SHP77 treated with DMSO at 0.1 percent for 48 hours (cell line): Measurements from ENCODE around the gene FGR.
A peak's percentile ranks its signal among the peaks of the same experiment; 100 is the strongest.
"Not testable (repeated sequence)": the region's sequence is repeated elsewhere in the genome, so short reads cannot be mapped to it uniquely, and the experiment has no call there.

Experiments used
- DNase-seq: peaks from one replicate; lab custom pipeline; 2025; lab: John Stamatoyannopoulos, UW

The FGR gene

DNA sequence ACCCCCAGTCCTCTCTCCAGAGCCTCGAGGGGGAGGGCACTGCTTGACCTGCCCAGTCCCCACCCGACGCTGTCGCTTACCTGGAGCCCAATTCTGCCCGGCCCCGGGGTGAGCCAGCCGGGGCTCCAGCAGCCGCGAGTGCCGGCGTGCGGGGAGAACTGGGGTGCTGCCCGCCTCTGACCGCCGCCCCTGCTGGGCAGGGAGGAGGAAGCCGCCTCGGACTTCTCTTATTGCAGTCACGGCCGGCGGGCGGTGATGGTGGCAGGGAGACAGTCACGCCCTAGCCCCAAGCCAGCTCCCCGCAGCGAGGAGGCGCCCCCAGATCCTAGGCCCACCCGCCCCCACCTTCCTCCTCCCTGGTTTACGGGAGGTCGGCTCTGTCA lies at the start of gene FGR:
Gene FGR, minus strand, starts transcription at position 201 of the 383 bp plus-strand sequence. CDS start 11,269 bp downstream, outside the sequence.
- no peak for DNase-seq

DNA sequence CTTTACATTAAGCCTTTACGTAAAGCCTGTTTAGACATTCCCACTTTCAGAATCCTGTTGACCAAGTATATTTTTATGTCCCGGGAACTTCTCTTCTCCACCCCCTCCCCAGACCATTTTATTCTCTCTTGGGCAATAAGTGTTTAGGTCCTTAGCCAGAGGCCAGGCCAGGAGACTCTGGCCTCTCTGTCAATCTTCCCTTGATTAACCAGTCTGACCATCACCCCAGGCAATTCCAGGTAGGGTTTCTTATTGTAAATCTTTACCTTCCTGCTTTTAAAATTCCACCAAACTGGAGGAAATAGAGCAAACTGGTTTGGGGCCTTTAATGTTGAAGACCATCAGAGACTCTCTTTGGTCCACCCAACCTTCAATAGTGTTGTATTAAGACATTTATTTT lies 49.2 kb upstream of the FGR start:
- DNase-seq = no peak

DNA sequence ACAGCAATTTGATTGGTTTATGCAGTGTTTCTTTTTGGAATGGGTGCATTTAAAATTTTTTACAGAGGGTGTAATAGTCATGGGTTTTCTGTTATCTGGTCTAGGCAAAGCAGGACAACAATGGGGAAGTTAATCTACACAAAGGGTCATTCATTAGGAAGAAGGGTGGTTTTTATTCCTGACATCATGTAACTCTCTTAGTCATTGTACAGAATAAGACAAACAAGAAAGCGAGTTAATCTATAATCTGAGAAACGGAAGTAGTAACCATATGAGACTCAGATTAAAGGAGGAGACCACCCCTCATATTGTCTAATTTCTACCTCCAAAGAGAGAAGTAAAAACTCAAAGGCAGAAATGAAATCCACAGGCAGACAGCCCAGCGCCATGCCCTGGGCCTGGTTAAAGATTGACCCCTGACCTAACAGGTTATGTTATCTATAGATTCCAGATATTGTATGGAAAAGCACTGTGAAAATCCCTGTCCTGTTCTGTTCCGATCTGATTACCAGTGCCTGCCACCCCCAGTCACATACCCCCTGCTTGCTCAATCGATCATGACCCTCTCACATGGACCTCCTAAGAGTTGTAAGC lies 47.5 kb upstream of the FGR start:
- no peak for DNase-seq

DNA sequence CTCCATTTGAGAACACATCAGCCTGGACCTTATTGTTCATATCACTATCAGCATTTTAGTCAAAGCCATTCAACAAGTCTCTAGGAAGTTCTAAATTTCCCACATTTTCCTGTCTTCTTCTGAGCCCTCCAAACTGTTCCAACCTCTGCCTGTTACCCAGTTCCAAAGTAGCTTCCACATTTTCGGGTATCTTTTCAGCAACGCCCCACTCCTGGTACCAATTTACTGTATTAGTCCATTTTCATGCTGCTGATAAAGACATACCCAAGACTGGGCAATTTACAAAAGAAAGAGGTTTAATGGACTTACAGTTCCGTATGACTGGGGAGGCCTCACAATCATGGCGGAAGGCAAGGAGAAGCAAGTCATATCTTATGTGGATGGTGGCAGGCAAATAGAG lies 46.6 kb upstream of the FGR start:
- DNase-seq = not testable (repeated sequence)

DNA sequence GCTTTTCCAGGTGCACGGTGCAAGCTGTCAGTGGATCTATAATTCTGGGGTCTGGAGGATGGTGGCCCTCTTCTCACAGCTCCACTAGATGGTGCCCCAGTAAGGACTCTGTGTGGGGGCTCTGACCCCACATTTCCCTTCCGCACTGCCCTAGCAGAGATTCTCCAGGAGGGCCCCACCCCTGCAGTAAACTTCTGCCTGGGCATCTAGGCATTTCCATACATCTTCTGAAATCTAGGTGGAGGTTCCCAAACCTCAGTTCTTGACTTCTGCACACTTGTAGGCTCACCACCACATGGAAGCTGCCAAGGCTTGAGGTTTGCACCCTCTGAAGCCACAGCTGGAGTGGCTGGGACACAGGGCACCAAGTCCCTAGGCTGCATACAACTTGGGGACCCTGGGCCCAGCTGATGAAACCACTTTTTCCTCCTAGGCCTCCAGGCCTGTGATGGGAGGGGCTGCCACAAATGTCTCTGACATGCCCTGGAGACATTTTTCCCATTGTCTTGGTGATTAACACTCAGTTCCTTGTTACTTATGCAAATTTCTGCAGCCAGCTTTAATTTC lies 45.3 kb upstream of the FGR start:
- DNase-seq = not testable (repeated sequence)

DNA sequence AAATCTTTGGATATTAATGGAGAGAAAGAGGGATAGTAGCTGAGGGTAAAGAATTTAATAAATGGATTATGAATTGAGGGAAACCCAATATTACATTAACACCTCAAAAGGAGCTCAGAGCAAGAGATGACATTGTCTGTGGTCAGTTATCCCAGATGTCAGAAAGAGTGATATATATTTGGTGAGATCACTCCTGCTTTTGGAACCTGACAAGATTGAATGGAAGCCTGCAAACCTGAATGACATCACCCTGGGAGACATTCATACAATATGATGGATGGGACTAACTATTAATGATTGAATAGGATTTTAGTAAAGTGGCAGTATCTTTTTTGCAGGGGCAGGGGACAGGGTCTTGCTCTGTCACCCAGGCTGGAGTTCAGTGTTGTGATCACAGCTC lies 43.8 kb upstream of the FGR start:
- DNase-seq = no peak

DNA sequence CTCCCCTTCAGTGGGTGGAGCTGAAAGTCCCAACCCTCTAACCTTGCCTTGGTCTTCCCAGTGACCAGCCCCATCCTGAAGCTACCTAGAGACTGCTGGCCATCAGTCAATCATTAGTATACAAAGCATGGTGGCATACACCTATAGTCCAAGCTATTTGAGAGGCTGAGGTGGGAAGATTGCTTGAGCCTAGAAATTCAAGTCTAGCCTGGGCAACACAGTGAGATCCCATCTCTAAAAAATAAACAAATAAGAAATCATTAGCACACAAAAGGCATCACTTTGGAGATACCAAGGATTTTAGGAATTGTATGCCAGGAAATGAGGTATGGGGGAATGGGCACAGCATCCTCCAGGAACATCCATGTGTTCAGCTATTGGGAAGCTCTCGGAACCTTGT lies 41.4 kb upstream of the FGR start:
- no peak for DNase-seq

DNA sequence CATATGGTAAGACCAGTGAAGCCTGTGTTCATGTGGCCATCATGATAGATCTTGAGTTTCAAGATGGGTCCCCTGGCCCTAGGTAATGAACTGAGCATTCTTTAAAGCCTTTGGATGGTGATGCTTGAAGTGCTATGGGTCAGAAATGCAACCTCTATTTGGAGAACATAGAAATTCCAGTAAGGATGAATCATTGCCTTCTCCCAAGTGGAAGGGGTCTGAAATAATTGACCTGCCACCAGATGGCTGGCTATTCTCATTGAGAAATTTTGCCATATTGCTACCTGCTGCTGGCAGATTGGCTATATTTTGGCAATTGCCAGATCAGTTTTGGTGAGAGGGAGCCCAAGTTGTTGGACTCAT lies 37.7 kb upstream of the FGR start:
- no peak for DNase-seq

DNA sequence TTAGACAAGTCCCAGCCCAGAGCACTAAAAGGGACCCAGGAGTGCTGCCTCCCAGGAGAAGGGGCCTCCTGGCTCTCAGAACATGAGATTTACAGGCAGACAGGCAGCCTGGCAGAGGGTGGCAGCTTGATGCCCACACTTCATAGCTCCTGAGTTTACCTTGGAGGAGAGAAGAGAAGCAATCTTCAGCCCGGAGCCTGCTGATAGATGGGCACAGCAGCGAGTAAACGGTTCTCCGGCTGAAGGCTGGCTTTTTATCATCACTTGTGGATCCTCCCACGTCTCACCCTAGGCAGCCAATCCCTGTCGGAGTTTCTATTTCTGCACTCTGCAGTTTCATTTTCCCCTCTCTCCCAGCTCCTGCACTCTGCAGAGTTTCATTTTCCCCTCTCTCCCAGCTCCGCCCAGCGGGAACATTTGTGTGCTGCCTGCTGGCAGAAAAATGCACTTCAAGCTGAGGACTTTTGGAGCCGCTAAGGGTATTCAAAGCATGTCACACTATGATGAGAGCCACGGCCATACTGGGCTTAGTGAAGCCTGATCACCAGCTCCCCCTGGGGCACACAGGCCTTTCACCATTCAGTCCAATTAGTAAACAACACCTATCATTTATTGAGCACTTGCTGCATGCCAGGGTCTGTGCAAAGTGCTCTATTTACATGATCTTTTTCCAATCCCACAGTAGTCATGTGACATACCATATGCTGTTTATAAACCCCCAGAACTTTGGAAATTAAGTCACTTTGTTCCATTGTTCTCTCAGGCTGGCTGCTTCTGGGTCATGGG lies 37.2 kb upstream of the FGR start, which contains the start of gene IFI6:
Gene IFI6, minus strand, starts transcription at position 229 of the 786 bp plus-strand sequence. CDS start 2,878 bp downstream, outside the sequence.
- DNase-seq = peak; percentile 93

DNA sequence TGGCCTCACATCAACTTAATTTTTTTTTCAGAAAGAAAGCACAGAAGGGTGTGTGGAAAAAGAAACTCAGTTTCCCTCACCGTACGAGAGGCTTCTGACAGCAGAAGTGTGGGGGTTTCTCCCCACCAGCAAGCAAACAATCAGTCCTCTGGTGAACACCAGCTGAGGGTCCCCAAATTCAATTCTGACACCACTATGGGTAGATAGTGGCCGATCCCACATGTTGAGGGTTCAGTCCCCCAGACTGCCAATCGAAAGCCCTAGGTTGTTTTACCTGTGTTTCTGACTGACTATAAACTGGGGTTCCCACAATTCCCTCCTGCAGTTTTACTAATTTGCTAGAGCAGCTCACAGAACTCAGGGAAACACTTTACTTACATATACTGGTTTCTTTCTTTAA lies 34.9 kb upstream of the FGR start:
- no peak for DNase-seq

DNA sequence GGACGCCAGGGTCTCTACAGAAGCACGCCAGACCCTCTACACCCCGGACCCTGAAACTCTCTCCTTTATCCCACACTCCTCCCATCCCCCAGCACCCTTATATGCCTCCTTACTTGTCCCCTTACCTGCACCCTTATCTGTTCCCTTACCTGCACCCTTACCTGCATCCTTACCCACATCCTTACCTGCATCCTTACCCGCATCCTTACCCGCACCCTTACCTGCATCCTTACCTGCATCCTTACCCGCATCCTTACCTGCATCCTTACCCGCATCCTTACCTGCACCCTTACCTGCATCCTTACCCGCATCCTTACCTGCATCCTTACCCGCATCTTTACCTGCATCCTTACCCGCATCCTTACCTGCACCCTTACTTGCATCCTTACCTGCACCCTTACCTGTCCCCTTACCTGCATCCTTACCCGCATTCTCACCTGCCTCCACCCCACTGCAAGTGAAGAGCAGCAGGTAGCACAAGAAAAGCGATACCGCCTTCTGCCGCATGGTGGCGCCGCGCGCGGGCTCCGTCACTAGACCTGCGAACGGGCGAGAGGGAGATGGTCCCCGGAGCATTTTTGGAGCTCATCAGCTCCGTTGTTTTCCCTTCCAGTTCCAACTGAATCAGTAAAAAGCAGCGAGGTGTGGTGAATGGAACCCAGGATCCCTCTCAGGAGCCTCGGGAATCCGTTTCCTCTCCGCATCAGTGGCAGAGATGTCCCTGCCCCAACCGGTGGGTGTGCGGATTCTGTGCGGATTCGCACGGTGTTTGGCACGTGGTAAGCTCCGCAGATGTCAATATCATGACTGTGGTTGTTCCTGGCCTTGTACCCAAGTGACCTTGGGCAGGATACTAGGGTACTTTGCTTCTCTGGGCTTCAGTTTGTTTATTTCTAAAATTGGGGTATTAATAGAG lies 34.1 kb upstream of the FGR start:
- DNase-seq = no peak

DNA sequence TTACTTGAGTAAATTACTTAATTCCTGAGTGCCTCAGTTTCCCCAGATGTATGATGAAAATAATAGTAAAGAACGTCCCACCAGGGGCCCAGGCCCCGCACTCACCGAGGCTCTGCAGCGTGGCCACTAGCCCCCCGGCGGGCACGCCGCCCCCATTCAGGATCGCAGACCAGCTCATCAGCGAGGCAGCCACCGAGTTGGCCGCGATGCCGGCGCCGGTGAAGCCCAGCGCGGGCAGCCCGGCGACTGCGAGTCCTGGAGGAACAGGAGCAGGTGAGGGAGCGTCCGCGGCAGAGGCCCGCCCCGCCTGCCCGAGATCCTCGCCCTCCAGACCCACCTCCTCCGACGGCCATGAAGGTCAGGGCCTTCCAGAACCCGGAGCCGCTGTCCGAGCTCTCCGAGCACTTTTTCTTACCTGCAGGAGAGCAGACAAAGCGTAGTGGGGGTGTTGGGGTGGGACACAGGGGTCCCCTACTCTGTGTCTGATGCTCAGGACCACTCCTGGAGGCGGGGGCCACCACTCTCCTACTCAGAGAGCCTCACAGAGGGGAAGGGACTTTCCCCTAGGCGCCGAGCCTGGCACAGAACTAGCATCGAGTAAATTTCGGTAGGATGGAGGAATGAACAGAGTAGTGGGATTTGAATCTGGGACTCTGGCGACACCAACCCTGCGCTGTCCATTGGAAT lies 33.3 kb upstream of the FGR start:
- no peak for DNase-seq

DNA sequence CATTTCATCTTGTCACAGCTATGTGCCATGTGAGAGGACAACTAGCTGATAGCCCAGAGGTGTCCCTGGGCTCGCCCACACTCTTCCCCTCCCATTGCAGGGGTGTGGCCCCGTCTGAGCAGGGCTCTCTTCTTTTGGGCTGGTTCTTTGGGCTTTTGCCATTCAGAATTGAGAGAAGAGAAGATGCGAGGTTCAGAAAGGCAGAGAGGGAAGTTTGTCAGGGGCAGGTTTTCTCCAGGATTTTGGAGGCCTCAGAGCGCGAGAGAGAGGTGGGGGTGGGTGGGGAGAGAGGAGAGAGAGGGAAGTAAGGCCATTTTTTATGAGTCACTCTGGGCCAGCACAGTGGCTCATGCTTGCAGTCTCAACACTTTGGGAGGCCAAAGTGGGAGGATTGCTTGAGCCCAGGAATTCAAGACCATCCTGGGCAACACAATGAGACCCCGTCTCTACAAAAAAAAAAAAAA lies 31.8 kb upstream of the FGR start:
- DNase-seq = no peak

DNA sequence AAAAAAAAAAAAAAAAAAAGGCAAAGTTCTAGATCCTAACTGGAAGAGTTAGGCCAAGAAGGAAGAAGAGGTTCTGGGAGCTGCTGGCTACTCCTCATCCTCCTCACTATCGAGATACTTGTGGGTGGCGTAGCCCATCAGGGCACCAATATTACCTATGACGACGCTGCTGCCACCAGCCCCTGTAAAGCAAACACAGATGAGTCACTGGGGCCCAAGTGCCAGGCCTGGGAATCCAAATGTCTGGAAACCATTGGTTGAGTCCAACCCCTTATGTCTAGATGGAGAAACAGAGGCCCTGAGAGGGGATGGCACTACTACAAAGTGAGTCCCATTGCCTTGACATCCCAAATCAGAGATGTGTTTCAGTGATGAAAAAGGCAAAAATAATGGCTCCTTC lies 31.3 kb upstream of the FGR start:
- no peak for DNase-seq

DNA sequence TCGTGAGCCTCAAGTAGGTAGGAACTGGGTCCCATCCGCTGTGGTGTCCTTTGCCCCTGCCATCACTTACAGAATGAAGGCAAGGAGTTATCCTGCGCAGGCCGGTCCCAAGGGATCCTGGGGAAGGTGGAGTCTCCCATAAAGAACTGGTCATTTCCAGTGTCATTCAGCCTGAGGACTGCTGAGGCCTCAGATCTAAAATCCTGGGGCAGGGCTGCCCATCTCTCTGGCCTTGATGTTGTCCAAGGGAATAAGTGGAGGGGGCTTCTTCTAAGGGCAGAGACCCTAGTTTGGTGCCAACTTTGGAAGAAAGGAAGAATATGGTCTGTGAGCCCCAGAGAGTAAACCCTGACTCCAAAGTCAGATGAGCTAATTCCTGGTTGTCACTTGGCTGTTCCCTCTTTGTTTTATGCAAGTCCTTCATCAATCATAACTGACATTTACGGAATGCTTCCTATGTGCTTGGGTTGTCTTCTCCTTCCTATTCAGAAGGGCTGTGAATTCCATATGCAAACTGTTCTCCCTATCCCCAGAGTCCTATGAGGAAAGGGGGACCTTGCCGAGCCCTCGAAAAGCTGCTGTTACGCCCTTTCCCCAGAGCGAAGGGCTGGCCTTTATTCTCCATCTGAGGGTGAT lies 30.1 kb upstream of the FGR start:
- no peak for DNase-seq

DNA sequence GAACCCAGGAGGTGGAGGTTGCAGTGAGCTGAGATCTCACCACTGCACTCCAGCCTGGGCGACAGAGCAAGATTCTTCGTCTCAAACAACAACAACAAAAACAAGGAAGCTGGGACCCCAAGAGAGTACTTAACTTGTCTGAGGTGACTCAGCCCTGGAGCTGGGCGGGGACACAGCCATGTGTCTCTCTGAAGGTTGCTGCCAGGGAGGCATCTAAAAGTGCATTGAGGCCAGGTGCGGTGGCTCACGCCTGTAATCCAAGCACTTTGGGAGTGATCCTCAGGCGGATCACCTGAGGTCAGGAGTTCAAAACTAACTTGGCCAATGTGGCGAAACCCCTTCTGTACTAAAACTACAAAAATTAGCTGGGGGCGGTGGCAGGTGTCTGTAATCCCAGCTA lies 29.3 kb upstream of the FGR start:
- no peak for DNase-seq

DNA sequence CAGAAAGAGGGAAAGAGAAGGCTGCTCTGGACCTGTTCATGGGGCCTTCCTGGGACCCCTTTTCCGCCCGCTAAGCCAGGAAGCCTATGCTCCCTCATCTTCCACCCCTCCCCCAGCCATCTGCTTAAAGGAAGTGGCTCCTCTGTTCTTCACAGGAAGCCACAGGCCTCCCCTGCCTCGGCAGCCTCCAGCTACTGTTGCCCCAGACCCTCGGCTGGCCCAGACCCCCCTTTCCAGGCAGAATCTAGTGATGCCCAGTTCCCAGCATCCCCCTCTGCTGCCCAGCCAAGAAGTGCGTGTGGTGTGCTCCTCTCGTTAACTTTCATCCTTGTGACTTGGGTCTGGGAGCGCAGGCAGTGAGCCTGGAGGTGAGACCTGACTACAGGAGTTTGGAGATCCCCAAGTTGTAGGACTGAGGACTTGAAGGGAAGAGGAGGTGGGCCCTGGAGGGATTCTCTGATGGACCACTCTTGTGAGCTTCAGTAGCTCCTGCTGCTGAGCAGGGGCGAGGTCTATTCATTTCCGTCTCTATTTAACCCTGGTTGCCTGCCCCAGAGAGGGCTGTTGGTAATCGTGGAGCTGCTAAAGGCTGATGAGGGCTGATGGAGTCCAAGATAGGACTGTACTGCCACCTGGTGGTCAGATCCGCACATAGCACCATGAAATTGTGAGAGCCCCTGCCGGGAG lies 27.9 kb upstream of the FGR start:
- DNase-seq = peak; percentile 65

DNA sequence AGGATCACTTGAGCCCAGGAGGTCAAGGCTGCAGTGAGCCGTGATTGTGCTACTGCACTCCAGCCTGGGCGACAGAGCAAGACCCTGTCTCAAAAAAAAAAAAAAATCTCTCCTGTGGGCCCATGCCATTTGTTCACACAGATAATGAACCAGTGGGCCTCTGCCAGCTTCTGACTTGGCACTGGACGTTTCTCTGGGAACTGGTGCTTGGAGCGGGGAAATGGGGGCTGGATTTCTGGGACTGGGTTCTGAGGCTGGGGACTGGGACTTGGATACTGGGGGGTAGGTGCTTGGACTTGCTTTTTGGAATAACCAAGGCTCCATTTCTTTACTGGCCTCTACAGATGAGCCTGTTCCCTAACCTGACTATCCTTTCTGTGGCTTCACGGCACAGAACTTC lies 27.3 kb upstream of the FGR start:
- no peak for DNase-seq

DNA sequence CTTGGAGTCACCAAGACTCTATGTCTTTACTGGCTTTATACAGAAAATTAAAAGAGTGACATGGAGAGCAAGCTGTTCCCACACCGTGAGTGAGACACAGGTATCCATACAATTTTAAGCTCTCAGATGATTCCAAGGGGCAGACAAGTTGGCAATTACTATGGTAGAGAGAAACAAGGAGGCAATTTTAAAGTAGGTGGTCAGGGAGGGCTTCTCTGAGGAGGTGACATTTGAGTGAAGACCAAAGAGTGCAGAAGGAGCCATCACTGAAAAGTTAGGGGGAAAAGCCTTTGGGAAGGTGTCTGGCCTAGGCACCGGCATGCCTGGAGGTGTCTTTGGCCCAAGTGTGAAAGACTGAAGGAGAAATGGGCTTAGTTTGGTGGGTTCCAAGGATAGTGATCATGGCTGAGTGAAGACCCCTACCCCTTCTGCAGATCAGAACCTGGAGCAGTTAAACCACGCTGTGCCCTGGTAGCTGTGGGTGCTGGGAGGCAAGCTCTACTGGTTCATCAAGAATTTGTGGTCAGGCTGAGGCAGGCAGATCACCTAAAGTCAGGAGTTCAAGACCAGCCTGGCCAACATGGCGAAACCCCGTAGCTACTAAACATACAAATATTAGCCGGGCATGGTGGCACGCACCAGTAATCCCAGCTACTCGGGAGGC lies 26.6 kb upstream of the FGR start:
- DNase-seq = no peak

DNA sequence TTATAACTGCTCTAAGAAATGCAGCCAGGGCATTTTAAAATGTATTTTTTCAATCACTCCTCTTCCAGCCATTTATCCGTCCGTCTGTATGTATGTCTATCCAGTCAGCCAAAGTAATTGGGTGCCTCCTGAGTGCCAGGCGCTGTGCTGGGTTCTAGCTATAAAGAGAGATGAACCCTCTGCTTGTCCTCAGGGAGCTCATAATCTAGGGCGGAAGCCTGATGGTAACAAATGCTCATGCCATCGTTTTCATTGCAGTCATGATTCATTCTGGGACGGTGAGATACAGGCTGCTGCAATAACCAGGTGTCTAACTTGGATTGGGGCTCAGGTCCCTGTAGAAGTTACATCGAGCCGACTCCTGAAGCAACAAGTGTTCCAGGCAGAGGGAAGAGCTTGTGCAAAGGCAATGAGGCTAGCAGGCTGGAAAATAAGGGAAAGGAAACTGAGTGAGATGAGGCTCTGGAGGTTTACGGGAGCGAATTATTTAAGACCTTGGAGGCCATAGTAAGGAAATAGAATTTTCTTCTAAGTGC lies 25.4 kb upstream of the FGR start:
- DNase-seq = no peak
